Progenitor cell of endocrine pancreas (in vitro differentiated cells): ENCODE measurements around the gene PLCL1. TPM values are rescaled to one million over a fixed set of nuclear protein-coding genes. Genes with fewer than 3 reads are reported as not detected.

Experiments
- DNase-seq: peaks from one replicate; pipeline ENCODE4 v3.0.0; 2021; ENCODE audit warnings: low spot score; ENCODE audit not compliant: unreplicated experiment
- H3K27ac Mint-ChIP-seq: 2 replicates; pipeline ENCODE4 v1.8.0; 2021; ENCODE audit warnings: mild to moderate bottlenecking, moderate library complexity, mixed read lengths
- H3K27me3 Mint-ChIP-seq: 2 replicates; pipeline ENCODE4 v1.8.0; 2021; ENCODE audit warnings: mixed read lengths
- H3K36me3 Mint-ChIP-seq: 2 replicates; pipeline ENCODE4 v1.8.0; 2022; ENCODE audit warnings: mixed read lengths; ENCODE audit not compliant: insufficient read depth
- H3K4me1 Mint-ChIP-seq: 2 replicates; pipeline ENCODE4 v1.8.0; 2021; ENCODE audit warnings: low read depth, mixed read lengths
- H3K4me3 Mint-ChIP-seq: 2 replicates; pipeline ENCODE4 v1.8.0; 2021; ENCODE audit warnings: low read depth, mild to moderate bottlenecking, moderate library complexity, mixed read lengths
- H3K9me3 Mint-ChIP-seq: 2 replicates; pipeline ENCODE4 v1.8.0; 2021; ENCODE audit warnings: low read depth, mixed read lengths
- CTCF ChIP-seq: fragments of 200-600 bp; sonication (generic); IDR thresholded peaks from one replicate; pipeline ENCODE4 v1.5.0; 2021; ENCODE audit warnings: antibody characterized with exemption, mild to moderate bottlenecking; ENCODE audit not compliant: unreplicated experiment
- total RNA-seq: library from RNA; stranded (reverse); gene quantifications from 2 replicates; pipeline ENCODE4 v1.2.1, GENCODE V29; 2021

The PLCL1 gene
- total RNA-seq, 1 donor from 2014 or later: 48.3 TPM

- H3K27ac Mint-ChIP-seq: no peak overlapping the region
- TF ChIP-seq CTCF: no peak
- H3K36me3 Mint-ChIP-seq: peaks cover 32% of the 10 kb centered on the region
- H3K9me3 Mint-ChIP-seq: peaks cover 13% of the 10 kb centered on the region
- H3K4me3 Mint-ChIP-seq: no peak overlapping the region
- H3K27me3 Mint-ChIP-seq: no peaks in the 10 kb centered on the region
- no peak for DNase-seq
- H3K4me1 Mint-ChIP-seq: peaks cover 10% of the 10 kb centered on the region
These were observed 297.3 kb downstream of the PLCL1 start for GRCh38 chr2:198101688-198102087.

- H3K36me3 Mint-ChIP-seq: peaks cover 32% of the 10 kb centered on the region
- no peak for TF ChIP-seq CTCF
- H3K4me3 Mint-ChIP-seq: no peak overlapping the region
- no peaks in the 10 kb centered on the region for H3K27me3 Mint-ChIP-seq
- H3K4me1 Mint-ChIP-seq: peaks cover 10% of the 10 kb centered on the region
- peaks cover 13% of the 10 kb centered on the region for H3K9me3 Mint-ChIP-seq
- H3K27ac Mint-ChIP-seq: no peak overlapping the region
- no peak for DNase-seq
These were observed 297.7 kb downstream of the PLCL1 start for GRCh38 chr2:198102120-198102519.

- no peak overlapping the region for H3K4me3 Mint-ChIP-seq
- no peak for DNase-seq
- H3K36me3 Mint-ChIP-seq: peaks cover 32% of the 10 kb centered on the region
- no peaks in the 10 kb centered on the region for H3K27me3 Mint-ChIP-seq
- H3K27ac Mint-ChIP-seq: no peak overlapping the region
- no peak for TF ChIP-seq CTCF
- peaks cover 13% of the 10 kb centered on the region for H3K9me3 Mint-ChIP-seq
- peaks cover 15% of the 10 kb centered on the region for H3K4me1 Mint-ChIP-seq
These were observed 298.5 kb downstream of the PLCL1 start for GRCh38 chr2:198102856-198103255.

GRCh38 chr2:198106621-198107385, 302.4 kb downstream of the PLCL1 start:
- H3K27ac Mint-ChIP-seq: no peak overlapping the region
- H3K4me3 Mint-ChIP-seq: no peak overlapping the region
- no peaks in the 10 kb centered on the region for H3K27me3 Mint-ChIP-seq
- peaks cover 13% of the 10 kb centered on the region for H3K9me3 Mint-ChIP-seq
- peaks cover 33% of the 10 kb centered on the region for H3K36me3 Mint-ChIP-seq
- peaks cover 8% of the 10 kb centered on the region for H3K4me1 Mint-ChIP-seq
- no peak for TF ChIP-seq CTCF
- DNase-seq: no peak

GRCh38 chr2:198113316-198113715, 308.9 kb downstream of the PLCL1 start:
- Mint-ChIP-seq H3K27ac (no peak overlapping the region), H3K4me1 (no peaks in the 10 kb centered on the region), H3K4me3 (no peak overlapping the region), H3K9me3 (no peaks in the 10 kb centered on the region), H3K27me3 (no peaks in the 10 kb centered on the region), H3K36me3 (peaks cover 5% of the 10 kb centered on the region)
- no peak for TF ChIP-seq CTCF
- DNase-seq: no peak
